Osteoblast (primary cell): Measurements from ENCODE around the gene AMDHD1. TPM values are rescaled to one million over a fixed set of nuclear protein-coding genes. Genes with fewer than 3 reads are reported as not detected.

Experiments used
- DNase-seq: peaks from one replicate; pipeline ENCODE4 v3.0.0; 2011; ENCODE audit warnings: low spot score, mixed read lengths; ENCODE audit not compliant: insufficient read length; ENCODE audit errors: missing footprints
- H2AFZ ChIP-seq: 2 replicates; pipeline ENCODE4 v1.6.0; 2011; ENCODE audit warnings: mild to moderate bottlenecking, low read length
- H3K27ac ChIP-seq: 2 replicates; pipeline ENCODE4 v1.5.1; 2011; ENCODE audit warnings: mild to moderate bottlenecking, low read depth, low read length, moderate library complexity
- H3K27me3 ChIP-seq: 2 replicates; pipeline ENCODE4 v1.6.0; 2012; ENCODE audit warnings: mild to moderate bottlenecking, control low read depth, inconsistent platforms, low read length, moderate library complexity; ENCODE audit not compliant: insufficient read depth
- H3K36me3 ChIP-seq: 2 replicates; pipeline ENCODE4 v1.5.1; 2011; ENCODE audit warnings: mild to moderate bottlenecking, low read length, control low read depth, moderate library complexity; ENCODE audit not compliant: insufficient read depth
- H3K4me1 ChIP-seq: 2 replicates; pipeline ENCODE4 v1.5.1; 2011; ENCODE audit warnings: mild to moderate bottlenecking, low read length, control low read depth, moderate library complexity; ENCODE audit not compliant: insufficient read depth
- H3K4me2 ChIP-seq: 2 replicates; pipeline ENCODE4 v1.6.0; 2011; ENCODE audit warnings: mild to moderate bottlenecking, low read length; ENCODE audit not compliant: insufficient read depth
- H3K4me3 ChIP-seq: fragments of 200-600 bp; sonication (generic); 3 replicates; pipeline ENCODE4 v1.5.1; 2012; ENCODE audit warnings: mild to moderate bottlenecking, low read length, inconsistent platforms; ENCODE audit not compliant: insufficient read depth
- H3K79me2 ChIP-seq: 2 replicates; pipeline ENCODE4 v1.6.0; 2012; ENCODE audit warnings: mild to moderate bottlenecking, low read length, control low read depth, inconsistent platforms; ENCODE audit not compliant: insufficient read depth
- H3K9me3 ChIP-seq: 2 replicates; pipeline ENCODE4 v1.5.1; 2011; ENCODE audit warnings: low read depth, low read length, control low read depth
- H4K20me1 ChIP-seq: 2 replicates; pipeline ENCODE4 v1.6.0; 2012; ENCODE audit warnings: mild to moderate bottlenecking, low read length, control low read depth; ENCODE audit not compliant: insufficient read depth
- CTCF ChIP-seq: IDR thresholded peaks from 2 replicates; pipeline ENCODE4 v1.5.1; 2011; ENCODE audit warnings: mild to moderate bottlenecking, low read depth, low read length, moderate library complexity; ENCODE audit errors: extremely low read depth
- total RNA-seq: library from RNA; depleted of rRNA; stranded (reverse); fragments of >200 nt; gene quantifications from 2 replicates; pipeline ENCODE4 v1.2.3, GENCODE V29; 2012

The AMDHD1 gene
- total RNA-seq, 1 donor: 0.36 TPM

- no peak overlapping the region for H3K4me2 ChIP-seq
- H3K9me3 ChIP-seq: no peaks in the 10 kb centered on the region
- peaks cover 10% of the 10 kb centered on the region for H3K27me3 ChIP-seq
- no peak overlapping the region for H2AFZ ChIP-seq
- H3K4me1 ChIP-seq: no peaks in the 10 kb centered on the region
- no peak overlapping the region for H3K4me3 ChIP-seq
- no peaks in the 10 kb centered on the region for H3K79me2 ChIP-seq
- TF ChIP-seq CTCF: no peak
- H3K36me3 ChIP-seq: no peaks in the 10 kb centered on the region
- H3K27ac ChIP-seq: no peak overlapping the region
- no peaks in the 10 kb centered on the region for H4K20me1 ChIP-seq
- no peak for DNase-seq
These were observed 13.5 kb downstream of the AMDHD1 start for GRCh38 chr12:95956557-95957145.

GRCh38 chr12:95959107-95959506, 16.0 kb downstream of the AMDHD1 start:
- peak; percentile 81 for DNase-seq
- Histone ChIP-seq H3K36me3 (no peaks in the 10 kb centered on the region), H3K4me1 (no peaks in the 10 kb centered on the region), H3K27me3 (peaks cover 7% of the 10 kb centered on the region), H3K79me2 (no peaks in the 10 kb centered on the region), H2AFZ (no peak overlapping the region), H3K27ac (no peak overlapping the region), H3K9me3 (no peaks in the 10 kb centered on the region), H4K20me1 (no peaks in the 10 kb centered on the region), H3K4me2 (no peak overlapping the region), H3K4me3 (no peak overlapping the region)
- TF ChIP-seq CTCF: peak; percentile 31

GRCh38 chr12:95960241-95960640, 17.1 kb downstream of the AMDHD1 start:
- H3K36me3 ChIP-seq: no peaks in the 10 kb centered on the region
- no peak overlapping the region for H2AFZ ChIP-seq
- H4K20me1 ChIP-seq: no peaks in the 10 kb centered on the region
- TF ChIP-seq CTCF: no peak
- H3K4me3 ChIP-seq: no peak overlapping the region
- H3K27ac ChIP-seq: no peak overlapping the region
- no peaks in the 10 kb centered on the region for H3K4me1 ChIP-seq
- H3K79me2 ChIP-seq: no peaks in the 10 kb centered on the region
- peaks cover 7% of the 10 kb centered on the region for H3K27me3 ChIP-seq
- peak overlapping the region; percentile 48 for H3K4me2 ChIP-seq
- DNase-seq: no peak
- no peaks in the 10 kb centered on the region for H3K9me3 ChIP-seq

GRCh38 chr12:95962222-95962621, 19.1 kb downstream of the AMDHD1 start:
- H2AFZ ChIP-seq: no peak overlapping the region
- no peaks in the 10 kb centered on the region for H3K79me2 ChIP-seq
- H3K9me3 ChIP-seq: no peaks in the 10 kb centered on the region
- H3K4me3 ChIP-seq: no peak overlapping the region
- no peak for TF ChIP-seq CTCF
- no peak for DNase-seq
- no peaks in the 10 kb centered on the region for H3K36me3 ChIP-seq
- H3K27me3 ChIP-seq: peaks cover 6% of the 10 kb centered on the region
- H3K4me2 ChIP-seq: no peak overlapping the region
- H4K20me1 ChIP-seq: no peaks in the 10 kb centered on the region
- no peak overlapping the region for H3K27ac ChIP-seq
- no peaks in the 10 kb centered on the region for H3K4me1 ChIP-seq
